ENCODE measurements around the gene MORC2.

- no peak for TF ChIP-seq YY1 (IDR thresholded peaks at IDR 0.05; ENCODE audit: insufficient read depth, insufficient read length)
- TF ChIP-seq ZNF274 (IDR thresholded peaks at IDR 0.05; ENCODE audit: low read depth, low read length), result no peak
These were observed 49.8 kb downstream of the MORC2 start for GRCh38 chr22:30918761-30919160.

Measured in NT2/D1 (cell line).